Body of pancreas (tissue), 4 donors: Measurements from ENCODE around the gene ZC2HC1C. TPM values are rescaled to one million over a fixed set of nuclear protein-coding genes. Genes with fewer than 3 reads are reported as not detected.

ENCODE experiments used
- ATAC-seq: fragments of 150-250 bp; one replicate; pipeline ENCODE4 v1.9.1; 2016
- DNase-seq, 4 donors: peaks; one replicate each; pipeline ENCODE4 v3.0.0-alpha.2; 2019
- H3K27ac ChIP-seq, 4 donors: fragments of 200-600 bp; sonication (generic); 1 replicate in 3 of 4; 2 replicates in 1 of 4; pipeline versions ENCODE4 v1.5.1 to v1.6.1; 2016 to 2019; ENCODE audit warnings: mild to moderate bottlenecking in 1 of 4, mixed read lengths in 1 of 4, moderate library complexity in 1 of 4
- H3K27me3 ChIP-seq, 2 donors: fragments of 200-600 bp; sonication (generic); one replicate each; pipeline ENCODE4 v1.6.0; 2016; ENCODE audit warnings: mild to moderate bottlenecking in 1 of 2
- H3K36me3 ChIP-seq, 2 donors: fragments of 200-600 bp; sonication (generic); replicated peaks in 1 of 2; 2 replicates each; pipeline ENCODE4 v1.5.1; 2016; ENCODE audit warnings: low read depth in 2 of 2; ENCODE audit not compliant: insufficient read depth in 1 of 2
- H3K4me1 ChIP-seq: fragments of 200-600 bp; sonication (generic); one replicate; pipeline ENCODE4 v1.6.0; 2016
- H3K4me3 ChIP-seq, 2 donors: fragments of 200-600 bp; sonication (generic); 1 replicate in 1 of 2; 2 replicates in 1 of 2; pipeline ENCODE4 v1.5.1; 2016 to 2019
- H3K9me3 ChIP-seq, 3 donors: fragments of 200-600 bp; sonication (generic); 1 replicate in 2 of 3; 2 replicates in 1 of 3; pipeline ENCODE4 v1.5.1; 2016
- POLR2A ChIP-seq, 3 donors: fragments of 450-650 bp; IDR thresholded peaks; one replicate each; pipeline ENCODE4 v1.6.1; 2016; ENCODE audit warnings: antibody characterized with exemption in 3 of 3, mild to moderate bottlenecking in 2 of 3
- WGBS, 2 donors: methylation state at CpG; one replicate each; pipeline ENCODE4 v1.1.5; 2017; 5-methylcytosine and 5-hydroxymethylcytosine counted together
- intact Hi-C: fragments of 100-400 bp; cut with DNase I; formaldehyde crosslinking; loops from one replicate; pipeline ENCODE4 v1.15.1; 2023
- total RNA-seq, 2 donors: library from RNA; depleted of rRNA; stranded (reverse); fragments of >200 nt; gene quantifications; one replicate each; pipeline ENCODE4 v1.1.0, GENCODE V29; 2016
- TF ChIP-seq, protein P1 (sequence below), 7 experiments: fragments of 450-650 bp in 4 of 7; fragments of 200-600 bp in 3 of 7; sonication (generic) in 3 of 7; IDR thresholded peaks; one replicate each; pipeline ENCODE4 v1.5.1; 2016 to 2019; ENCODE audit warnings: antibody characterized with exemption in 7 of 7

The ZC2HC1C gene
- total RNA-seq, 2 donors from 2014 or later: 7.3 to 7.8 TPM

DNA sequence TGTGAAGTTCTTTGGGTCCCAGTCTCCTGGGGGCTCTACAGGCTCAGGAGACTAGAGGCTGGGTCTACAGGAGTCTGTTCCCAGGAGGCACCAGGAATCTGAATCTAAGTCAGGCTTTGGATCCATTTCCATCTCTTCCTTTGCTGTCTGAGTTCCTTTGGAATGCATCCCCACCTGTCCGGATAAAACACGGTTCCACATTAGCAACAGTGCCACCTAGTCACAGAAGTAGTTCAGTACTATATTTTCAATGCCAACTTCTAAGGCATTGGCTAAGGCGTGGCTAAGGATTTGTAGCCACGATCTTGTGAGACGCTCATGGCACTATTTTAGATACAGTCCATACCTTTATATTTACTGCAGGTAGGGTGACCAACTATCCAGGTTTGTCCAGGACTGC lies 15.1 kb downstream of the ZC2HC1C start:
- WGBS, 2 donors: 16 to 25% methylated on average over 5 of the region's 5 CpGs
- H3K4me1 ChIP-seq: peaks cover 41% of the 10 kb centered on the region
- H3K27ac ChIP-seq: peak overlapping the region in 1 of 4 donors; percentile 1

DNA sequence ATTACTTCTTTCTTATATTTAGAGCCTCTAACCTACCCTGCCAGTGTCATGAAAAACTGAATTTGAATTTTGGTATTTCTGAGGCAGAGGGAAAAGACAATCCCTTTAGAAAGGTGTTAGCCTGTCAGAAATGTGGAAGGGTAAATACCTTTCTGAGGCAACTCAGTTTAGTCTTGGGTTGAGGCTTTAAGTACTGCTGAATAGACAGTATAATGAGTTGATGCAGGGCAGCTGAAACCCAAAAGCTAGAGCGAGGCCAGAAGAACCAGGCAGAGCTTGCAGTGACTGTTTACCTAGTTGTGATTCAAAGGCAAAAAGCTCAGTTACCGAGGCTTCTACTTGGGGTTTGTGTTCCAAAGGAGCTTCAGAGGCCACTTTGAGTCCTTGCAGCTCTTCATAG lies 18.7 kb downstream of the ZC2HC1C start:
- Histone ChIP-seq H3K4me3 (no peak overlapping the region), H3K36me3 (peaks cover 7 to 27% of the 10 kb centered on the region in 2 donors), H3K27me3 (no peaks in the 10 kb centered on the region), H3K4me1 (peaks cover 13% of the 10 kb centered on the region), H3K27ac (no peak overlapping the region), H3K9me3 (no peaks in the 10 kb centered on the region)
- DNase-seq: no peak
- intact Hi-C loops: loop anchor here (5.0 to 10.0 kb wide), 2 partner anchors 141 to 223 kb away; no protein-coding TSS in a partner anchor
- WGBS, 2 donors: 71 to 79% methylated on average over 2 of the region's 2 CpGs
- TF ChIP-seq, protein P1, sequence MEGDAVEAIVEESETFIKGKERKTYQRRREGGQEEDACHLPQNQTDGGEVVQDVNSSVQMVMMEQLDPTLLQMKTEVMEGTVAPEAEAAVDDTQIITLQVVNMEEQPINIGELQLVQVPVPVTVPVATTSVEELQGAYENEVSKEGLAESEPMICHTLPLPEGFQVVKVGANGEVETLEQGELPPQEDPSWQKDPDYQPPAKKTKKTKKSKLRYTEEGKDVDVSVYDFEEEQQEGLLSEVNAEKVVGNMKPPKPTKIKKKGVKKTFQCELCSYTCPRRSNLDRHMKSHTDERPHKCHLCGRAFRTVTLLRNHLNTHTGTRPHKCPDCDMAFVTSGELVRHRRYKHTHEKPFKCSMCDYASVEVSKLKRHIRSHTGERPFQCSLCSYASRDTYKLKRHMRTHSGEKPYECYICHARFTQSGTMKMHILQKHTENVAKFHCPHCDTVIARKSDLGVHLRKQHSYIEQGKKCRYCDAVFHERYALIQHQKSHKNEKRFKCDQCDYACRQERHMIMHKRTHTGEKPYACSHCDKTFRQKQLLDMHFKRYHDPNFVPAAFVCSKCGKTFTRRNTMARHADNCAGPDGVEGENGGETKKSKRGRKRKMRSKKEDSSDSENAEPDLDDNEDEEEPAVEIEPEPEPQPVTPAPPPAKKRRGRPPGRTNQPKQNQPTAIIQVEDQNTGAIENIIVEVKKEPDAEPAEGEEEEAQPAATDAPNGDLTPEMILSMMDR (IDR thresholded peaks at IDR 0.05): no peak
- no peak for TF ChIP-seq POLR2A (IDR thresholded peaks at IDR 0.05)
- no peak for ATAC-seq

More for the DNA sequence above, 15.1 kb downstream of the ZC2HC1C start:
- peaks cover 7 to 21% of the 10 kb centered on the region in 2 donors for H3K36me3 ChIP-seq
- H3K27me3 ChIP-seq: no peaks in the 10 kb centered on the region
- peak; percentile 49 for ATAC-seq
- DNase-seq: peak in 3 of 4 donors; percentile 22 to 32 (median 22)
- TF ChIP-seq, protein P1 (IDR thresholded peaks at IDR 0.05): peak in 5 of 7 experiments; percentile 14 to 50 (median 47)
- no peak for TF ChIP-seq POLR2A (IDR thresholded peaks at IDR 0.05)
- intact Hi-C loops: loop anchor here (10.0 kb wide), 1 partner anchor 220 kb away; no protein-coding TSS in a partner anchor
- H3K9me3 ChIP-seq: no peaks in the 10 kb centered on the region
- no peak overlapping the region for H3K4me3 ChIP-seq

DNA sequence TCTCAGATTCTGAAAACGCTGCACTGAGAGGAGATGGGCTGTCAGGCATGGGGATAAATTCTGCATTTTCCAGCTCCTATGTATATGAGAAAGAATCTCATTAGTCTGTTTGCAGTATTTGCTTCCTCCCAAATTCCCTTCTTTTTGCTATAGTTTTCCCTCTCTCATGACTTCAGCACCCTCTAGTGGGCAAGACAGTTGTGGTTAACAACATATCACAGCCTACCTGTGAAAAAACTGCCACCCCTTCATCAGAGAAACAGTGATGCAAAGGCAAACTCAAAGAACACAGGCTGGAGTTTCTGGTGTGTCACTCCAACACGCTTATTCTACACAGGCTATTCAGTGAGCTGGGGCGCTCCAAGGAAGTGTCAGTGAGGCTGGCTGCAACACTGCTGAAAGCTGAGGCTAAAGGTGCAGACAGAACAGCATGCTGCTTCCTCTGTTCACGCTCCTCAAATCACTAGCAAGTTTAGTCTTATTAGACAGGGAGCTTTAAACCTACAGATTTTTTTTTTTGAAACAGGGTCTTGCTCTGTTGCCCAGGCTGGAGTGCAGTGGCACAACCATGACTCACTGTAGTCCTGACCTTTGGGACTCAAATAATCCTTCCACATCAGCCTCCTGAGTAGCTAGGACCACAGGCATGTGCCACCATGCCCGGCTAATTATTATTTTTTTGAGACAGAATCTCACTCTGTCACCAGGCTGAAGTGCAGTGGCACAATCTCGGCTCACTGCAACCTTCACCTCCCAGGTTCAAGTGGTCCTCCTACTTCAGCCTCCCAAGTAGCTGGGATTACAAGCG lies 19.3 kb downstream of the ZC2HC1C start:
- intact Hi-C loops: loop anchor here (5.0 to 10.0 kb wide), 2 partner anchors 141 to 224 kb away; no protein-coding TSS in a partner anchor
- peaks cover 10% of the 10 kb centered on the region for H3K4me1 ChIP-seq
- no peaks in the 10 kb centered on the region for H3K9me3 ChIP-seq
- H3K36me3 ChIP-seq: peaks cover 7 to 27% of the 10 kb centered on the region in 2 donors
- no peak overlapping the region for H3K27ac ChIP-seq
- TF ChIP-seq, protein P1 (IDR thresholded peaks at IDR 0.05): peak; percentile 62 to 91 (median 86)
- TF ChIP-seq POLR2A (IDR thresholded peaks at IDR 0.05): no peak
- no peak overlapping the region for H3K4me3 ChIP-seq
- ATAC-seq (peak; percentile 73), DNase-seq (peak; percentile 56 to 73 (median 62))
- WGBS, 2 donors: 60 to 68% methylated on average over 7 of the region's 7 CpGs
- H3K27me3 ChIP-seq: no peaks in the 10 kb centered on the region

DNA sequence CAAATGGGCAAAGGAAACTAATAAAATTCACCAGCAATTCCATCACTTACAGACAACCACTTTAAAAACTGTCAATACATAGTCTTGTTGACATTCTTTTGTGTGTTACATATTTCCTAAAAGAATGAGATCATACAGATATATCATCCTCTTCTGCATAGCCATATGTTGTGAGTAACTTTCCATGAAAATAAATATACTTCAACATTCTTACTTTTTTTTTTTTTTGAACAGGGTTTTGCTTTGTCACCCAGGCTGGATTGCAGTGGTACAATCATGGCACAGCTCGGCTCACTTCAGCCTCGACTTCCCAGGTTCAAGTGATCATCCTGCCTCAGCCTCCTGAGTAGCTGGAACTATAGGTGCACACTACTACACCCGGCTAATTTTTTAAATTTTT lies 20.9 kb downstream of the ZC2HC1C start:
- H3K4me3 ChIP-seq: no peak overlapping the region
- peaks cover 7 to 35% of the 10 kb centered on the region in 2 donors for H3K36me3 ChIP-seq
- DNase-seq (no peak), ATAC-seq (no peak)
- TF ChIP-seq, protein P1 (IDR thresholded peaks at IDR 0.05): no peak
- no peak for TF ChIP-seq POLR2A (IDR thresholded peaks at IDR 0.05)
- 91 to 92% methylated on average over 3 of the region's 3 CpGs for WGBS, 2 donors
- no peaks in the 10 kb centered on the region for H3K27me3 ChIP-seq
- no peaks in the 10 kb centered on the region for H3K4me1 ChIP-seq
- no peaks in the 10 kb centered on the region for H3K9me3 ChIP-seq
- H3K27ac ChIP-seq: no peak overlapping the region
- intact Hi-C loops: no loop called here
